Fibroblast of skin of back (primary cell): ENCODE data around the gene LRP11.

Experiments used
- DNase-seq: peaks from one replicate; pipeline ENCODE4 v3.0.0-alpha.2; 2013

LRP11 gene

GRCh38 chr6:149846321-149846720 is 17.8 kb downstream of the LRP11 start:
- peak; percentile 74 for DNase-seq

DNA sequence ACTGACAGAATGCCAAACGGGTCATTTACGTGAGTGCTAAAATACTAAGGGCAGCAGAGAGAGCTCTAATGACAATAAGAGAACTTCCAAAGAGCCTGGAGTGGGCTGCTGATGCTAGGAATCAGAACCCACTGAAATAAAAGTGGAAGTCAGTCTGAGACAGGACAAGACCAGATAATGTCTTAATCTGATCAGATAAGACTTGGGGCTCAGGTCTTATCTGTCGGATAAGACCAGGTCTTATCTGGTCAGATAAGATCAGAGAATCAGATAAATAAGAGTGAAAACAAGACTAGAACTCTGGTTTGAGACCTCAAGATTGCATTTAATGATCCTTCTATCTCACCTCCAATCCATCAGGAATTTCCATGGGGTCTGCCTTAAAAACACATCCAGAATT is 18.6 kb downstream of the LRP11 start:
- no peak for DNase-seq

DNA sequence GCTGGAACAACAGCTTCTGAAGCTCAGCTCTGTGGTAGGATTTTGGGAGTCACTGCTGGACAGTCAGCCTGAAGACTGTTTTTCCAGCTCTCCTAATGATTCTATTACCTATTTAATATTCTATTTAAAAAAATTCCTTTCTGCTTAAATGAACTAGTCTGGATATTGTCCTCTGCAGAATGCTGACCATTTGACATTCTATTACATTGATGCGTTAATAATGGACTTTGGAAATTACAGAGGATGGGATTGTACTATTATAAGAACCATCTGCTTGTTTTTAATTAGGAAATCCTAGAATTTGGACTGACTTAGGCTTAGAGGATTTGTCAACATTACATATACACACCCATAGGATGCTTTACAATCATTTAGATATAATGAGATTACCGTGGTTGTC is 19.7 kb downstream of the LRP11 start:
- no peak for DNase-seq

DNA sequence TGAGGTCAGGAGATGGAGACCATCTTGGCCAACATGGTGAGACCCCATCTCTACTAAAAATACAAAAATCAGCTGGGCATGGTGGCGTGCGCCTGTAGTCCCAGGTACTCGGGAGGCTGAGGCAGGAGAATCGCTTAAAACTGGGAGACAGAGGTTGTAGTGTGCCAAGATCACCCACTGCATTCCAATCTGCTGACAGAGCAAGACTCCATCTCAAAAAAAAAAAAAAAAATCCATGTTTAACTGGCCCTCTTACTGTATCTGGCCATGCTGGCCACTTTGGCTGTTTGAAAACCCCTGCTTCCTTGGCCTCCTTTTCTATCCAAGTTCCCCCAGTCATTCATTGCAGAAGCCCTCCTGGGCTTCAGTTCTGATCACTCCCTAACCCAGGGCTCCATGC is 20.1 kb downstream of the LRP11 start:
- peak; percentile 63 for DNase-seq

- no peak for DNase-seq
Measured at GRCh38 chr6:149843051-149843633, 21.0 kb downstream of the LRP11 start.

DNA sequence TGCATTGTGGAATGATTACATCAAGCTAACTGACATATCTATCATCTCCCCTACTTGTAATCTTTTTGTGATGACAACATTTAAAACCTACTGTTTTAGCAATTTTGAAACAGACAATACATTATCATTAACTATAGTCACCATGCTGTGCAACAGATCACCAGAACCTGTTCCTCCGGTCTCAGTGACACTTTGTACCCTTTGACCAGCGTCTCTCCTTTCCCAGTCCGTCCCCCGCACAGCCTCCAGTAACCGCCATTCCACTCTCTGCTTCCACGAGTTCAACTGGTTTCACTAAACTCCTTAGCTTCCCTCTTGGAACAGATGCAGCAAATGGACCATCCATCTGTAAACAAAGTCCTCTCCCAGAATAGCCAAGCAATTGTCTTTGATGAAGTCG is 21.8 kb downstream of the LRP11 start:
- DNase-seq, result no peak

DNA sequence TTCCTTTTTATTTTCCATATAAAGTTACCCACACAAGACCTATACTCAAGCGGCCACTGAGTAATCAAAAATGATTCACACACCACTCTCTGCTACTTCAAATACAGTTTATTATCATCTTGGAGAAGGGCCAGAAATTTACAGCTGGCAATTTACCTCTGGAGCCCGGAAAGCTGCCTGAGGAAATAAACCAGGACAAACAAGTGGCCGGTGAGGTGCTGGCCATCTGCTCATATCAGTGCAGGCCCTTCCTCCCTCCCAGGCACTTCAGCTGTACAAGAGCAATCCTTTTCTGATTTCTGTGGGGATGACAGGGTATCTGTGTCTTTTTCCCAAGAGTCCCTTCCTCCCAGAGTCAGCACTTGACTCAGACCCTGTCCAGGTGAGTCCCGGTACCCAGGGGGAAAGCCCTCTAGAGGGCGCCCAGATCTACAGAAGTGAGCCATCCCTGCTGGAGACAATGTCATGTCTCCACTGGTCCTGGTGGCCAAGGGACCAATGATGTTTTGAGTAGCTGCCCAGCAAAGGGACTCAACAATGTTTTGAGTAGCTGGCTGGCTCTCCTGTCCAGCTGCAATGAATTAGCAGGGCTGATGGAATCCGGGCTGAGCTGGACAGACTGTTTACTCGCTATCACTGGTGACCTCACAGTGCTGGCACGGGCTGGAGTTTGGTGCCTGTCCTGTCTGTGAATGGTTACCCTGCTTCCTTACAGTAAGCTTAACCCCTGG is 23.6 kb downstream of the LRP11 start:
- DNase-seq, result peak; percentile 87

- DNase-seq, result peak; percentile 65
Measured at GRCh38 chr6:149834513-149835481, 29.4 kb downstream of the LRP11 start.

- no peak for DNase-seq
Measured at GRCh38 chr6:149833651-149834050, 30.5 kb downstream of the LRP11 start.

- DNase-seq, result no peak
Measured at GRCh38 chr6:149831308-149831820, 32.8 kb downstream of the LRP11 start.

DNA sequence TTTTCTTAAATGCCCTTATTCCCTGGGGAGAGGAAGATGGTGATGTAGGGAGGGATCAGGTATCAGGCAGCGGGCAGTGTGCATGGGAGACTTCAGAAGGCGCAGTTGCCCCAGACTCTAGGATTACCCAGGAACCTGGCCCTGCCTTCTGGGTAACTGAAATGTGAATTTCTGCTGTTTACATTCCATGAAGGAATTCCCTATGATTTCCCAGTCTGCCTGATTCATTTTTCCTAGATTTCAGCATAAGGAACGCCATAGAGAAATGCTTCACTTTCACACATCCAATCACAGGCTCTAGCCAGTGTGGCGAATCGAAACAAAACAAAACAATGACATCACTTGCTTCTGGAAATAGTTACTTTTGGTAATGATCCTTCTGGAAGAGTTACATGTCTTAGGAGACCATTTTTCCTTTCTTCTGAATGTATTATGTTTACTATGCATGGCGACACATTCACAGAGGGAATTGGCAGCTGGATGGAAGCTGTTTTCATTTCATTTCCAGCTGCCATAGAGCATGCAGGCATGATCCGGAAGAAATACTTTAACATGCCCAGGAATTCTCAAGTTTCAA is 33.3 kb downstream of the LRP11 start:
- peak; percentile 78 for DNase-seq

DNA sequence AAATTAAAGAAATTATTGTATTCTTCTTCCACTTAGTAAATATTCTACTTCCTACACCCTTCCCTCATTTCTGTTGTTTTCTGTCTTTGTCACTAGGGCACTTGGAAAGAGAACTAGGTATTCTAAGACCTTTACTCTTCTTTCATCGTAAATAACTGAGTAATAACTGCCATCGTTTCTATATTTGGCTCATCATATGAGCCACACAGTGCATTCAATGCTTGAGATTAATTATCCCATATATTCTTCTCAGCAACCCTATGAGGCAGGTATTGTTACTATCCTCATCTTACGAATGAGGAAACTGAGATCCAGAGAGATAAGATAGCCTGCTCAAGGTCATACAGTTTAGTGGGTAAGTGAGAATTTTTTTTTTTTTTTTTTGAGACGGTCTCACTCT is 38.9 kb downstream of the LRP11 start:
- no peak for DNase-seq

DNA sequence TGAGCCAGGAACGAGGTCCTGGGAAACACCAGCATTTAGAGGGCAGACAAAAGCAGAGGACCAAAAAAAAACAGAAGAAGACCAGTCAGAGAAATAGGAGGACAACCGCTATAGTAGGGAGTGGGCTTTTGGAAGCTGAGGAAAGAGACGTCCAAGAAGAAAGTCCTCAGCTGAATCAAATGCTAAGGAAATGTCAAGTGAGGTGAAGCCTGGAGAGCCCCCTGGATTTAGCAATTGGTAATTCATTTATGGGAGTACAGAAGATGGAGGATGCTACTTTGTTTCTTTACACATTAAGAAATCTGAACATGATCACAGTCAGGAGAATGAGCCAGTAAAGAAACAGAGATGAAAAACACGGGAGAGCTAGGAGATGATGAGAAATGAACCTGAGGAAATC is 41.1 kb downstream of the LRP11 start:
- no peak for DNase-seq

DNA sequence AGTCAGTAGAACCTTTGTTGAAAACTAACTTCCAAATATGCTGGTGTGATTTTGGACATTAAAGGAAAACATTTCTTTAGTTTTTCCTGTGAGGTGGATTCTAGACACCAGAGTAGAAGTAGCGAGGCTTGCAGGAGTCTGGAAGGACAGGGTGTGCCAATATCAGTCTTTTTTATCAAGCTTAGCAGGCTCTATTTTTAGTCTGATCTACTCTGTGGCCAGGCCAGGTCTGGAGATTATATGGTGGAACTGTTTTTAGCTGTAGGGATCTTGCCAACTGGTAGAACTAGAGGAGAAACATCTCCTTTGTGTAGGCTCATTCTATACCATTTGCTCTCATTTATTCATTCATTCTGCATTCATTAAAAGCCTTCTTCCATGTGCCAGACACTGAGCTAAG is 42.7 kb downstream of the LRP11 start:
- no peak for DNase-seq

GRCh38 chr6:149820506-149820905 is 43.7 kb downstream of the LRP11 start:
- DNase-seq, result no peak

DNA sequence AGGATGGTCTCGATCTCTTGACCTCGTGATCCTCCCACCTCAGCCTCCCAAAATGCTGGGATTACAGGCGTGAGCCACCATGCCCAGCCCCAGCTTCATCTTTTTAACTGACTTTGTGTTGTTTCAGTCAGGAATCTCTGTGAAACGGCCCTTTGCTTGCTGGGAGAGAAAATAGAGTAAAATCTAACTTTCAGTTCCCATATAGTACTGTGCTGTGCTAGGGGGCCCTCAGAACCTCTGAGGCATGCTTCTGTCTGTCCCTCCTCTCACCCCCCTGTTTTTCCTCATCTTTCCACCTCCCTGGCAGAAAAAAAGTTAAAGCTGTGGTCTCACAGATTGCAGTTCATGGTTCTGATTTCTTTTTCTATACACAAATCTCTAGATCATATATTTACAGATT is 48.4 kb downstream of the LRP11 start:
- no peak for DNase-seq

DNA sequence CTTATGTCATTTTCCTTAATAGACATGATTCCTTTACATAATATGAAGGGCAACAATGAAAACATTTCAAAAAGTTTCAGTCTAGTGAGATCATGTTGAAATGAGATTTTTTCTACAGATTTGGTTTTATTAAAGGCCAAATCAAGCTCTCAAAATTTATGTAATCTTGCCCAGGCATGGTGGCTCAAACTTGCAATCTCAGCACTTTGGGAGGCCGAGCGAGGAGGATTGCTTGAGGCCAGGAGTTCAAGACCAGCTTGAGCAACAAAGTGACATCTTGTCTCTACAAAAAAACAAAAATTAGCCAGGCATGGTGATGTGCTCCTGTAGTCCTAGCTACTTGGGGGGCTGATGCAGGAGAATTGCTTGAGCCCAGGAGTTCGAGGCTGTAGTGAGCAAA is 50.8 kb downstream of the LRP11 start:
- DNase-seq, result no peak

GRCh38 chr6:149809798-149810197 is 54.4 kb downstream of the LRP11 start:
- no peak for DNase-seq

GRCh38 chr6:149806127-149806526 is 58.0 kb downstream of the LRP11 start:
- peak; percentile 13 for DNase-seq

DNA sequence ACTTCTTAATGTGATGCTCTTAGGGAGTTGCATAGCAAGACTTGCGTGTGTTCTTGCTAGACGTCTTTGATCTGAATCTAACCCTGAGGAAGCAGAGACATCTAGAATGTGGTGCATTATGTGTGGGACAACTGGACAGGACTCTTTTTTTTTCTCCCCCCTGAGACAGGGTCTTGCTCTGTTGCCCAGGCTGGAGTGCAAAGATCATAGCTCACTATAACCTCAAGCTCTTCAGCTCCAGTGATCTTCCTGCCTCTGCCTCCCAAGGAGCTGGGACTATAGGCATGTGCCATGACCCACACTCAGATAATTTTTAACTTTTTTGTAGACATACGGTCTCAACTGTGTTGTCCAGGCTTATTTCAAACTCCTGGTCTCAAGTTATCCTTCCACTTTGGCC is 80.6 kb downstream of the LRP11 start:
- no peak for DNase-seq

DNA sequence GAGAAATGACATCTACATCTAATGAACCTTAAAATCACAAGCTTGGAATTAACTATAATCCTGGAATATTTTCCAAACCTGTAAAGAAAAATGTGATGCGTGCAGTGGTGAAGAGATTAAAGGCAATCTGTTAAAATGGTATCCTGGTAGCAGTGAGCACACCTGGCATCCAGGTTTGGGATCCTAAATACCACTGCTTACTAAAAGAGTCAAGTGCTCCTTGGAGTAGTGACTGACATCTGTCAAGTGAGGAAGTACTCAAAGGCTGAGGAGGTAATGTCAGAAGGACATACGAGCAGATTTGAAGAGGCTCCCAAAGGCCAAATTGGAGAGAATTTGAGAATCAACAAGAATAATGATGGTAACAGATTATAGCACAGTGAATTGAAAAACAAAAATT is 81.8 kb downstream of the LRP11 start:
- DNase-seq, result no peak

DNA sequence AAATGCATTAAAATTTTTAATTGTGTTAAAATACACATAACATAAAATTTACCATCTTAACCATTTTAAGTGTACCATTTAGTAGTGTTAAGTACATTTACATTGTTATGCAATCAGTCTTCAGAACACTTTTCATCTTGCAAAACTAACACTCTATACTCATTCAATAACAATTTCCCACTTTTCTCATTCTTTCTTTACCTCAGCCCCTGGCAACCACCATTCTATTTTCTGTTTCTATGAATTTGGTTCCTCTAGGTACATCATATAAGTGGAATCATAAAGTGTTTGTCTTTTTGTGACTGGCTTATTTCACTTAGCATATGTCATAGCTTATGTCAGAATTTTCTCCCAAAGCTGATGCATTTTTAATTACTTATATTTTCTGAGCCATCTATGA is 82.4 kb downstream of the LRP11 start:
- DNase-seq, result no peak

GRCh38 chr6:149779644-149779963 is 84.6 kb downstream of the LRP11 start:
- no peak for DNase-seq
